Measurements from ENCODE around the gene PRKCZ. TPM values are rescaled to one million over a fixed set of nuclear protein-coding genes. Genes with fewer than 3 reads are reported as not detected.

PRKCZ gene
- total RNA-seq, 1 donor from 2014 or later: 22.1 TPM

GRCh38 chr1:2202843-2203601 lies 152.8 kb downstream of the PRKCZ start:
- DNase-seq (ENCODE audit: low spot score) (no peak), ATAC-seq (no peak)

GRCh38 chr1:2203671-2204414 lies 153.6 kb downstream of the PRKCZ start:
- no peak for DNase-seq (ENCODE audit: low spot score)
- ATAC-seq: no peak

- DNase-seq (ENCODE audit: low spot score) (peak; percentile 83), ATAC-seq (peak; percentile 47)
Observed at GRCh38 chr1:2204415-2205190, 154.4 kb downstream of the PRKCZ start.

GRCh38 chr1:2205191-2205952 lies 155.2 kb downstream of the PRKCZ start:
- peak; percentile 72 for ATAC-seq
- peak; percentile 97 for DNase-seq (ENCODE audit: low spot score)

GRCh38 chr1:2206813-2207487 lies 156.7 kb downstream of the PRKCZ start:
- DNase-seq (ENCODE audit: low spot score) (peak; percentile 84), ATAC-seq (peak; percentile 34)

GRCh38 chr1:2208309-2209239 lies 158.4 kb downstream of the PRKCZ start:
- DNase-seq (ENCODE audit: low spot score) (peak; percentile 92), ATAC-seq (peak; percentile 55)

- DNase-seq (ENCODE audit: low spot score): no peak
- no peak for ATAC-seq
Observed at GRCh38 chr1:2209400-2210083, 159.3 kb downstream of the PRKCZ start.

- no peak for DNase-seq (ENCODE audit: low spot score)
- no peak for ATAC-seq
Observed at GRCh38 chr1:2210084-2210653, 160.0 kb downstream of the PRKCZ start.

GRCh38 chr1:2210786-2211185 lies 160.6 kb downstream of the PRKCZ start:
- DNase-seq (ENCODE audit: low spot score) (no peak), ATAC-seq (no peak)

- ATAC-seq (no peak), DNase-seq (ENCODE audit: low spot score) (no peak)
Observed at GRCh38 chr1:2212274-2212531, 162.0 kb downstream of the PRKCZ start.

- ATAC-seq: no peak
- DNase-seq (ENCODE audit: low spot score): peak; percentile 72
Observed at GRCh38 chr1:2212532-2213491, 162.6 kb downstream of the PRKCZ start.

- ATAC-seq (peak; percentile 13), DNase-seq (ENCODE audit: low spot score) (no peak)
Observed at GRCh38 chr1:2213576-2214505, 163.6 kb downstream of the PRKCZ start.

GRCh38 chr1:2214541-2215241 lies 164.5 kb downstream of the PRKCZ start:
- ATAC-seq (peak; percentile 44), DNase-seq (ENCODE audit: low spot score) (no peak)

GRCh38 chr1:2215329-2215728 lies 165.1 kb downstream of the PRKCZ start:
- ATAC-seq (peak; percentile 16), DNase-seq (ENCODE audit: low spot score) (no peak)
